Testis (tissue), 2 donors: Measurements from ENCODE around the gene TMEM74B.

ENCODE experiments used
- POLR2A ChIP-seq: fragments of 450-650 bp; IDR thresholded peaks from one replicate; pipeline ENCODE4 v1.6.1; 2017; ENCODE audit warnings: antibody characterized with exemption, mild to moderate bottlenecking, moderate library complexity
- TF ChIP-seq, protein P1 (sequence below), 3 experiments: fragments of 450-650 bp in 2 of 3; fragments of 200-600 bp in 1 of 3; sonication (generic) in 1 of 3; IDR thresholded peaks; one replicate each; pipeline ENCODE4 v1.5.1; 2016 to 2019; ENCODE audit warnings: antibody characterized with exemption in 3 of 3, mild to moderate bottlenecking in 2 of 3, moderate library complexity in 1 of 3

DNA sequence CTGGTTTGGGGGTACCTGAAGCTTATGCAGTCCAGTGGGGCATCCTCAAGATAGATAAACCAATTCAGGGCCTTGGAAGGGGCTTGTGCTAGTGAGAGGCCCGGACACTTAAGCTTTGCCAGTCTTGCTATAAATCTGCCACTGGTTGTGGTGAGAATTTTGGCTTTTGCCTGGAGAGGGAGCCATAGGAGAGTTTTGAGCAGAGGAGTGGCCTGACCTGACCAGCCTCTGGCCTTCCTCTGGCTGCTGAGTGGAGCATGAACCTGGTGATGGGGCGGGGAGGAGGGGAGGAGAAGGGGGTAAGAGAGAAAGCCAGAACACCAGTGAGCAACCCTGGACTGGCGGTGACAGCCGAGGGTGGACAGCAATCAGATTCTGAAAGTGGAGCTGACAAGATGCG is 7.1 kb downstream of the TMEM74B start:
- TF ChIP-seq, protein P1, sequence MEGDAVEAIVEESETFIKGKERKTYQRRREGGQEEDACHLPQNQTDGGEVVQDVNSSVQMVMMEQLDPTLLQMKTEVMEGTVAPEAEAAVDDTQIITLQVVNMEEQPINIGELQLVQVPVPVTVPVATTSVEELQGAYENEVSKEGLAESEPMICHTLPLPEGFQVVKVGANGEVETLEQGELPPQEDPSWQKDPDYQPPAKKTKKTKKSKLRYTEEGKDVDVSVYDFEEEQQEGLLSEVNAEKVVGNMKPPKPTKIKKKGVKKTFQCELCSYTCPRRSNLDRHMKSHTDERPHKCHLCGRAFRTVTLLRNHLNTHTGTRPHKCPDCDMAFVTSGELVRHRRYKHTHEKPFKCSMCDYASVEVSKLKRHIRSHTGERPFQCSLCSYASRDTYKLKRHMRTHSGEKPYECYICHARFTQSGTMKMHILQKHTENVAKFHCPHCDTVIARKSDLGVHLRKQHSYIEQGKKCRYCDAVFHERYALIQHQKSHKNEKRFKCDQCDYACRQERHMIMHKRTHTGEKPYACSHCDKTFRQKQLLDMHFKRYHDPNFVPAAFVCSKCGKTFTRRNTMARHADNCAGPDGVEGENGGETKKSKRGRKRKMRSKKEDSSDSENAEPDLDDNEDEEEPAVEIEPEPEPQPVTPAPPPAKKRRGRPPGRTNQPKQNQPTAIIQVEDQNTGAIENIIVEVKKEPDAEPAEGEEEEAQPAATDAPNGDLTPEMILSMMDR (IDR thresholded peaks at IDR 0.05), result no peak
- no peak for TF ChIP-seq POLR2A
